Mesendoderm (in vitro differentiated cells): ENCODE results near the gene TBC1D1.

Experiments used
- DNase-seq: peaks from one replicate; pipeline ENCODE4 v3.0.0; 2013
- H2AK5ac ChIP-seq: 2 replicates; pipeline ENCODE4 v1.6.1; 2013; ENCODE audit warnings: low read length, inconsistent platforms
- H2BK120ac ChIP-seq: 2 replicates; pipeline ENCODE4 v1.6.1; 2013; ENCODE audit warnings: low read depth, mild to moderate bottlenecking, low read length, moderate library complexity, mixed read lengths
- H2BK15ac ChIP-seq: replicated peaks from 2 replicates; pipeline ENCODE4 v1.6.1; 2013; ENCODE audit warnings: low read depth, mild to moderate bottlenecking, moderate library complexity
- H2BK5ac ChIP-seq: 2 replicates; pipeline ENCODE4 v1.6.1; 2013; ENCODE audit warnings: low read length, inconsistent platforms
- H3K18ac ChIP-seq: 2 replicates; pipeline ENCODE4 v1.6.1; 2013; ENCODE audit warnings: mild to moderate bottlenecking, low read length, mixed read lengths
- H3K23ac ChIP-seq: one replicate; pipeline ENCODE4 v1.6.1; 2013; ENCODE audit warnings: low read length
- H3K27ac ChIP-seq: 2 replicates; pipeline ENCODE4 v1.5.1; 2013; ENCODE audit warnings: low read depth, mild to moderate bottlenecking, inconsistent platforms, low read length, moderate library complexity
- H3K27me3 ChIP-seq: 2 replicates; pipeline ENCODE4 v1.6.1; 2013; ENCODE audit warnings: low read length, control low read depth, mild to moderate bottlenecking, inconsistent platforms; ENCODE audit not compliant: insufficient read depth, poor library complexity
- H3K36me3 ChIP-seq: 2 replicates; pipeline ENCODE4 v1.6.1; 2013; ENCODE audit warnings: low read length, inconsistent platforms; ENCODE audit not compliant: control insufficient read depth, insufficient read depth
- H3K4ac ChIP-seq: one replicate; pipeline ENCODE4 v1.6.1; 2013; ENCODE audit warnings: low read depth, mild to moderate bottlenecking, low read length, moderate library complexity
- H3K4me1 ChIP-seq: 2 replicates; pipeline ENCODE4 v1.6.1; 2013; ENCODE audit warnings: low read depth, low read length, inconsistent platforms; ENCODE audit not compliant: control insufficient read depth
- H3K4me2 ChIP-seq: 2 replicates; pipeline ENCODE4 v1.6.1; 2013; ENCODE audit warnings: low read length
- H3K4me3 ChIP-seq: 2 replicates; pipeline ENCODE4 v1.5.1; 2013; ENCODE audit warnings: mild to moderate bottlenecking, low read length
- H3K56ac ChIP-seq: one replicate; pipeline ENCODE4 v1.6.1; 2013; ENCODE audit warnings: low read length
- H3K79me1 ChIP-seq: 2 replicates; pipeline ENCODE4 v1.6.1; 2013; ENCODE audit warnings: low read length, inconsistent platforms
- H3K79me2 ChIP-seq: 2 replicates; pipeline ENCODE4 v1.6.1; 2013; ENCODE audit warnings: mild to moderate bottlenecking, low read length; ENCODE audit not compliant: control insufficient read depth, insufficient read depth
- H3K9ac ChIP-seq: 2 replicates; pipeline ENCODE4 v1.6.1; 2013; ENCODE audit warnings: low read length, inconsistent platforms
- H4K5ac ChIP-seq: one replicate; pipeline ENCODE4 v1.6.1; 2013; ENCODE audit warnings: low read length
- H4K8ac ChIP-seq: one replicate; pipeline ENCODE4 v1.6.1; 2013; ENCODE audit warnings: low read depth, mild to moderate bottlenecking, control low read depth, low read length, moderate library complexity
- WGBS: extraction: QIAGEN DNeasy Blood & Tissue Kit; methylation state at CpG from one replicate; pipeline ENCODE4 v1.1.7; 2013; ENCODE audit warnings: low lambda C conversion rate, missing lambda C conversion rate; ENCODE audit not compliant: insufficient coverage; ENCODE audit errors: extremely low coverage; 5-methylcytosine and 5-hydroxymethylcytosine counted together

Gene TBC1D1

DNA sequence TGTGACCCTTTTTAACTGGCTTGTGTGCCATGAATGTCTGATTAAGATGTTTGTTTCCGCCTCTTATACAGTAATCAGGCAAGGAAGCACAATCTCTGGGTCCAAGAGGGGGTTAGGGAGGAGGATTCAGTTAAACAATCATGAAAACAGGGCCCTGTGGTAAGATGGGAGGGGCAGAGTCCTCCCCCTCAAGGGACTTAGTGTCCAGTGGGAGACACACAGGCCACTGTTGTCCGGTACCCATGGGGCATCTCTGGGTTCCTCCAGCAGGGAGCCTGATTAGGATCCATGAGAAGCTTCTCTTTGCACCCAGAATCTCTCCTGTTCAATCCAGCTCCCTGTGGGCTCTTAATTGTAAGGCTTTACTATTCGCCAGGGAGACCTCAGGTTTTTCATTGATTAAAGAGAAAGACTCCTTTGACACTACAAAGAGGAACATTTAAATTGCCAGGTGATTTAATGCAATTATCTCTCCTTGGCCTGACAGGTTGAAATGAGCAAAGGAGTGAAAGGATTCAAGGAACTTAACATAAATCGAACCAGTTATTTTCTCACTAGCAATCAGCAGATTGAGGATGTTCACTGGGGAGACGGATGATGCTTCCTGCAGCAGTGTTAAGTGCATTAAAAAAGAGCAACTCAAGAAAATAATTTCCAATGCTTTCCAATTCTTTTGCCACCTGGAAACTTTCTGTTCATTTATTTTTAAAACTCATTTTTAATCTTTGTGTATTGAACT is 294.7 kb downstream of the TBC1D1 start:
- Histone ChIP-seq H3K4me3 (no peak overlapping the region), H3K18ac (no peak overlapping the region), H2AK5ac (no peak overlapping the region), H3K36me3 (no peaks in the 10 kb centered on the region), H2BK15ac (no peak overlapping the region), H3K79me1 (no peaks in the 10 kb centered on the region), H4K8ac (no peak overlapping the region), H2BK120ac (no peak overlapping the region), H3K27ac (no peak overlapping the region), H2BK5ac (no peak overlapping the region), H3K4me1 (no peaks in the 10 kb centered on the region), H3K4ac (no peak overlapping the region), H3K9ac (no peak overlapping the region), H3K4me2 (no peak overlapping the region), H3K79me2 (no peaks in the 10 kb centered on the region), H4K5ac (no peak overlapping the region), H3K23ac (no peak overlapping the region), H3K56ac (no peak overlapping the region), H3K27me3 (no peaks in the 10 kb centered on the region)
- no peak for DNase-seq
- no CpG with 5 or more reads among the region's 5 CpGs for WGBS

DNA sequence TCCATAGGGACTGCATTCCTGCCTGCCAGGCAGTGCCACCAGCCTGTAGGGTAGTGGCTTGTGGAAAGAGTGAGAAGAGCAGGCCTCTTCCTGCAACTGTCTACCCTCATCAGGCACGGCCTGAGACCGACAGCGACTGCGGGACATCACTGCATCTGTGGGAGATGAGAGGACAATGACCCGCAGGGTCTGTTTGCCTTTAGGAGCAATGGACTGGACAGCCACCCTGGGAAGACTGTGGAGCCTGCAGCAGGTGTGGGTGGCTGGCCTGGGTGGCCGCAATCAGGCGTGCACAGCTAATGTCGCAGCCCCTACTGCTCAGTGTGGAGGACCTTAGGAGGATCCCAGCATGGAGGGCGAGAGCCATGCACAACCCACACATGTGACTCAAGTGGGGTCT is 297.3 kb downstream of the TBC1D1 start:
- DNase-seq = no peak
- no peaks in the 10 kb centered on the region for H3K79me1 ChIP-seq
- no peak overlapping the region for H3K18ac ChIP-seq
- H3K27me3 ChIP-seq = no peaks in the 10 kb centered on the region
- no peak overlapping the region for H3K27ac ChIP-seq
- no peak overlapping the region for H2BK15ac ChIP-seq
- H3K4me3 ChIP-seq = no peak overlapping the region
- H4K8ac ChIP-seq = no peak overlapping the region
- no peaks in the 10 kb centered on the region for H3K36me3 ChIP-seq
- no peaks in the 10 kb centered on the region for H3K79me2 ChIP-seq
- H3K4me1 ChIP-seq = no peaks in the 10 kb centered on the region
- H2AK5ac ChIP-seq = no peak overlapping the region
- H2BK5ac ChIP-seq = no peak overlapping the region
- no peak overlapping the region for H2BK120ac ChIP-seq
- H3K9ac ChIP-seq = no peak overlapping the region
- no peak overlapping the region for H3K56ac ChIP-seq
- H3K4ac ChIP-seq = no peak overlapping the region
- H3K4me2 ChIP-seq = no peak overlapping the region
- no peak overlapping the region for H4K5ac ChIP-seq
- no CpG with 5 or more reads among the region's 9 CpGs for WGBS
- H3K23ac ChIP-seq = no peak overlapping the region

DNA sequence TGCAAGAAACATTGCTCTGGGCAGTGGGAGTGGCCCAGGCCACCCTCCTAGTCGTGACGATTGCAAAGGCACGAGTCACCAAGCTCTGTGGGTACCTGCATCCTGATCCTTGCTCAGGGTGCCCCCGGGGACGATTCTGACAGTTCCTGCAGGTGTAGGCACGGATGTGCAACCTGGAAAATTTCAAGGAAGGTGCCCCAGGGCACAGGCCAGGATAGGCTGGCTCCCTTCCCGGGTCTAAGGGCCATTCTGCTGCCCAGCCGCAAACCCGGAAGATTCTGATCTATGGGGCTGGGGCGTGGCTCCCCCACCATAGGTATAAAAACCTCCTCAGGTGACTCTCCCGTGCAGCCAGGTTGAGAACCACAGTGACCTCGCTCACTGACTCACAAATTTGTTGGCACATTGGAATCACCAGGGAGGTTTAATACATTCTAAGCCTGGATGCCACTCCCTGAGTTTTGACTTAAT is 297.8 kb downstream of the TBC1D1 start:
- Histone ChIP-seq H3K4me2 (no peak overlapping the region), H3K4me1 (no peaks in the 10 kb centered on the region), H3K36me3 (no peaks in the 10 kb centered on the region), H3K4ac (no peak overlapping the region), H4K8ac (no peak overlapping the region), H3K4me3 (no peak overlapping the region), H3K79me2 (no peaks in the 10 kb centered on the region), H2AK5ac (no peak overlapping the region), H3K79me1 (no peaks in the 10 kb centered on the region), H3K23ac (no peak overlapping the region), H2BK15ac (no peak overlapping the region), H3K18ac (no peak overlapping the region), H4K5ac (no peak overlapping the region), H2BK120ac (no peak overlapping the region), H3K9ac (no peak overlapping the region), H3K56ac (no peak overlapping the region), H2BK5ac (no peak overlapping the region), H3K27ac (no peak overlapping the region), H3K27me3 (no peaks in the 10 kb centered on the region)
- DNase-seq = no peak
- WGBS = no CpG with 5 or more reads among the region's 12 CpGs
